Memory B cell (primary cell): ENCODE results near the gene IL1RAPL2.
"Not testable (repeated sequence)": the region's sequence is repeated elsewhere in the genome, so short reads cannot be mapped to it uniquely, and the experiment has no call there.

Source experiments
- ATAC-seq: fragments of 150-1000 bp; cut with Tn5 transposase; 2 replicates; pipeline ENCODE4 v1.10.0; 2021; ENCODE audit warnings: low read depth, mild to moderate bottlenecking, moderate library complexity
- DNase-seq, 2 donors: peaks; one replicate each; pipeline ENCODE4 v3.0.0; 2022; ENCODE audit warnings: low spot score in 2 of 2
- H3K27ac Mint-ChIP-seq: one replicate; pipeline ENCODE4 v1.8.0; 2022; ENCODE audit warnings: mild to moderate bottlenecking, moderate library complexity, mixed read lengths
- H3K27me3 Mint-ChIP-seq: one replicate; pipeline ENCODE4 v1.8.0; 2022; ENCODE audit warnings: mixed read lengths
- H3K36me3 Mint-ChIP-seq: one replicate; pipeline ENCODE4 v1.8.0; 2022; ENCODE audit warnings: mild to moderate bottlenecking, mixed read lengths
- H3K4me1 Mint-ChIP-seq: one replicate; pipeline ENCODE4 v1.8.0; 2022; ENCODE audit warnings: mixed read lengths
- H3K4me3 Mint-ChIP-seq: one replicate; pipeline ENCODE4 v1.8.0; 2022; ENCODE audit warnings: mild to moderate bottlenecking, moderate library complexity, mixed read lengths
- H3K9me3 Mint-ChIP-seq: one replicate; pipeline ENCODE4 v1.8.0; 2022; ENCODE audit warnings: mixed read lengths

Gene IL1RAPL2

GRCh38 chrX:104953251-104953650, 387.3 kb downstream of the IL1RAPL2 start:
- DNase-seq, result no peak
- Mint-ChIP-seq H3K9me3 (no peaks in the 10 kb centered on the region), H3K36me3 (no peaks in the 10 kb centered on the region), H3K4me3 (no peak overlapping the region), H3K27me3 (no peaks in the 10 kb centered on the region), H3K4me1 (no peaks in the 10 kb centered on the region), H3K27ac (no peak overlapping the region)
- ATAC-seq, result no peak

- Mint-ChIP-seq H3K4me1 (no peaks in the 10 kb centered on the region), H3K27ac (no peak overlapping the region), H3K4me3 (no peak overlapping the region)
Observed at GRCh38 chrX:104961926-104962325, 395.9 kb downstream of the IL1RAPL2 start.

GRCh38 chrX:104968241-104968640, 402.2 kb downstream of the IL1RAPL2 start:
- H3K4me1 Mint-ChIP-seq, result no peaks in the 10 kb centered on the region
- H3K36me3 Mint-ChIP-seq, result no peaks in the 10 kb centered on the region
- DNase-seq, result no peak
- no peak overlapping the region for H3K4me3 Mint-ChIP-seq
- no peak for ATAC-seq
- H3K9me3 Mint-ChIP-seq, result no peaks in the 10 kb centered on the region
- H3K27ac Mint-ChIP-seq, result no peak overlapping the region
- H3K27me3 Mint-ChIP-seq, result no peaks in the 10 kb centered on the region

More at GRCh38 chrX:104961926-104962325, 395.9 kb downstream of the IL1RAPL2 start:
- H3K9me3 Mint-ChIP-seq, result no peaks in the 10 kb centered on the region
- no peak for DNase-seq
- H3K27me3 Mint-ChIP-seq, result no peaks in the 10 kb centered on the region
- H3K36me3 Mint-ChIP-seq, result no peaks in the 10 kb centered on the region
- ATAC-seq, result no peak

GRCh38 chrX:104972737-104973136, 406.7 kb downstream of the IL1RAPL2 start:
- no peak overlapping the region for H3K27ac Mint-ChIP-seq
- no peak for ATAC-seq

DNA sequence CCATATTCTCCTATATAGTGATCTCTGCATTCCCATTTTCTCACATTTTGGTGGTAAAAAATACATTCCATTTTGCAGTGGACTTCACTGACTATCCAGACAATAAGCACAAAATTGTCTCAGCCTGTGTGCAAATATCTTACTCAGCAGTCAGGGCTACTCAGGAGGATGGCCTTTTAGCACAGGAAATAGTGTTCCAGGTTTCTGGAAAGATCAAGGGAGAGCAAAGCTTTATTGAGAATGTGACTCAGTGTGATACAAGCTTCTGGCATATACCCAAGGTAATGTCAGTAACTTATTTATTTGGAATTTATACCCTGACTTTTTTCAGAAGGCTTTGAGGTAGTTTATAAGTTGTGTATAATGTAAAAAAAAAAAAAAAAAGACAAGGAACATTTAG, 421.1 kb downstream of the IL1RAPL2 start:
- no peak for DNase-seq
- H3K9me3 Mint-ChIP-seq, result no peaks in the 10 kb centered on the region
- no peaks in the 10 kb centered on the region for H3K27me3 Mint-ChIP-seq
- H3K27ac Mint-ChIP-seq, result no peak overlapping the region
- no peaks in the 10 kb centered on the region for H3K36me3 Mint-ChIP-seq
- H3K4me3 Mint-ChIP-seq, result no peak overlapping the region
- ATAC-seq, result no peak
- H3K4me1 Mint-ChIP-seq, result no peaks in the 10 kb centered on the region

More at GRCh38 chrX:104972737-104973136, 406.7 kb downstream of the IL1RAPL2 start:
- Mint-ChIP-seq H3K4me3 (no peak overlapping the region), H3K36me3 (no peaks in the 10 kb centered on the region), H3K9me3 (no peaks in the 10 kb centered on the region), H3K4me1 (no peaks in the 10 kb centered on the region), H3K27me3 (no peaks in the 10 kb centered on the region)
- DNase-seq, result no peak

DNA sequence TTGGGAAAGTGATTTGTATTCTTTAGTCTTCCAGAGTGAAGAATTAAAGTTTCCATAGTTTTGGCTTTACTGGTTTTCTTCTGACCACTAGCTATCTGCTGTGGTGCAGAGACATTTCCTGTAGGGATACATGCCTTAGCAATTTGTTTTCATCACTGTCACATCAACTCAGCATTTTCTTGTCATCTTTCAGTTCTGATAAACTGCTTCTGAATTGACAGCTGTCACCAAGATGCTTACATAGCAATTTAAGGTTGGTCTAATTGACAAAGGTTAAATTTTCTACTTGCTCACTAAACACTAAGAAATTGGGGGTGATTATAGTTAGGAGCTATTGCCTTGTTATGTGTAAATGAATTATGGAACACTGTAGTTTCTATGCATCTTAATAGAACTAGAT, 422.0 kb downstream of the IL1RAPL2 start:
- no peak overlapping the region for H3K4me3 Mint-ChIP-seq
- DNase-seq (no peak), ATAC-seq (no peak)
- no peaks in the 10 kb centered on the region for H3K4me1 Mint-ChIP-seq
- no peaks in the 10 kb centered on the region for H3K27me3 Mint-ChIP-seq
- no peaks in the 10 kb centered on the region for H3K36me3 Mint-ChIP-seq
- no peak overlapping the region for H3K27ac Mint-ChIP-seq
- no peaks in the 10 kb centered on the region for H3K9me3 Mint-ChIP-seq

DNA sequence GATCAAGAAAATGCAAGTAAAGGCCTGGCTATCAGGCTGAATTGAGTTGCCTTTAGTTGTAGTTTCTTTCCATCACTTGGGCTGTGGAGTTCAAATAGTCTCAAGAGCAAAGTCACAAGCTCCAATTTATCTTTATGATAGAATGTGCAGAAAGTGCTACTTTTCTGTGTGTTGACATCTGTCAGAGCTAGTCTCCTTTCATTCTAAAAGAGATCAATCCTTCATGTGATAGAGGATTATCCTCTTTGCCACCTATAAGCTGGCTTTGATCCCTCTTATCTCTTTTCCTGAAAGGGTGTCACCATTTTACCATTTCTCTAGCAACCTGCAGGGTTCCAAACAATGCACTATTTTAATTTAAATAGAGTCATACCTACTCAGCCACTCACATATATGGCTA, 429.5 kb downstream of the IL1RAPL2 start:
- H3K4me3 Mint-ChIP-seq, result no peak overlapping the region
- H3K9me3 Mint-ChIP-seq, result peaks cover 6% of the 10 kb centered on the region

GRCh38 chrX:105006103-105006502, 440.1 kb downstream of the IL1RAPL2 start:
- ATAC-seq (no peak), DNase-seq (no peak)
- Mint-ChIP-seq H3K4me3 (no peak overlapping the region), H3K4me1 (no peaks in the 10 kb centered on the region), H3K27me3 (no peaks in the 10 kb centered on the region), H3K27ac (no peak overlapping the region), H3K9me3 (no peaks in the 10 kb centered on the region), H3K36me3 (no peaks in the 10 kb centered on the region)

More for the DNA sequence above, 429.5 kb downstream of the IL1RAPL2 start:
- no peaks in the 10 kb centered on the region for H3K4me1 Mint-ChIP-seq
- no peaks in the 10 kb centered on the region for H3K27me3 Mint-ChIP-seq
- ATAC-seq (no peak), DNase-seq (no peak)
- no peak overlapping the region for H3K27ac Mint-ChIP-seq
- H3K36me3 Mint-ChIP-seq, result no peaks in the 10 kb centered on the region

DNA sequence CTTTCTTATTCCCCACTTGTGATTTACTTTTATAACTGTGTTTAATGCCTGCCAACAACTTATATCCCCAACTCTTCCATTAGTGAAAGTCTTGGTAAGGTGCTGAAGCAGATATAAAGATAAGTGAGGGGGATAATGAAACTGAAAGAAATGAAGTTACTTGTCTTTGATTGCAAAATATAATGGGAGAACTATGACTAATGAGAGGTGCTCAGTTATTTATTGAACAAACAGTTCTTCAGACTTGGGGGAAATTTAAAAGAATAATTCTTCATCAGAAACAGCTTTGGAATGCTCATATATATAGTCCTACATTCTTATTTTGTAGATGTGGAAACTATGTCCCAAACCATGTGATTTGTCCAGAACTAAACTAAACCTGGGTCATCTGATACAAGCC, 441.0 kb downstream of the IL1RAPL2 start:
- H3K27me3 Mint-ChIP-seq, result no peaks in the 10 kb centered on the region
- DNase-seq (no peak), ATAC-seq (no peak)
- H3K9me3 Mint-ChIP-seq, result no peaks in the 10 kb centered on the region
- H3K4me3 Mint-ChIP-seq, result no peak overlapping the region
- no peaks in the 10 kb centered on the region for H3K36me3 Mint-ChIP-seq
- H3K4me1 Mint-ChIP-seq, result no peaks in the 10 kb centered on the region
- H3K27ac Mint-ChIP-seq, result no peak overlapping the region

DNA sequence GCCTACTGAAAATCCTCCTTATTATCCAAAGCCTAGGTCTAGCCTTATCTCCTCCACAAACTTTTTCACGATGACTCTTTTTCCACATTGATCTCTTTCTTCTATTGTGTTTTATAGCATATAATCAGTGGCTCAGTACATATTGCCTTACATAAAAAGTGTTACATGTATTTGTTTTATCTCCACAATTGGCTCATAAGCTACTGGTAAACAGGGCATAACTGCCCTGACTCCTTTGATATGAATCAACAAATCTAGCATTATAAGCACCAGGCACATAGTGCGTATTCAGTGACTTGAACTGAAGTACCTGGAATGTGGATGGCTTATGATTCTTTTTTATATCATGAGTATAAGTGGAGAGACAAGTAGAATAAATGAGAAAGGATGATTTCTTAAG, 447.7 kb downstream of the IL1RAPL2 start:
- Mint-ChIP-seq H3K36me3 (no peaks in the 10 kb centered on the region), H3K4me3 (no peak overlapping the region), H3K27ac (no peak overlapping the region), H3K4me1 (no peaks in the 10 kb centered on the region), H3K9me3 (peaks cover 1% of the 10 kb centered on the region), H3K27me3 (no peaks in the 10 kb centered on the region)
- no peak for DNase-seq
- ATAC-seq, result no peak

DNA sequence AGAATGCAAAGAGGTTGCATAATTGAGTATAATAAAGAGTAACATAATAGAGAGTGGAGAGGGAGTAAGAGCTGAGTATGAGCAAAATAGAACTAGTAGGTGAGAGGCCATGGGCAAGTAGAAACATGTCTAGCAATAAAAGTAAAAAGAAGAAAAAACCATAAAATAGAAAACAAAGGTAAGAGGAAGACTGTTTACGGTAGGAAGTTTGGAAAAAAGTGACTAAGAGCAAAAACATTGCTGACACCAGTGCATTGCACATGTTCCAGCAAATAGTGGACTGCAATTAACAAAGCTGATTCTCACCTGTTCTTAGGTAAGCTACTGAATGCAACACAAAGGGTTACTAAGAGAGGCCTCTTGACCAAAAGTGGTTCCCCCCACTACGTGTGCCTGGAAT, 451.6 kb downstream of the IL1RAPL2 start:
- Mint-ChIP-seq H3K36me3 (no peaks in the 10 kb centered on the region), H3K4me1 (no peaks in the 10 kb centered on the region), H3K27me3 (no peaks in the 10 kb centered on the region), H3K9me3 (peaks cover 1% of the 10 kb centered on the region), H3K27ac (no peak overlapping the region), H3K4me3 (no peak overlapping the region)
- DNase-seq (no peak), ATAC-seq (no peak)

DNA sequence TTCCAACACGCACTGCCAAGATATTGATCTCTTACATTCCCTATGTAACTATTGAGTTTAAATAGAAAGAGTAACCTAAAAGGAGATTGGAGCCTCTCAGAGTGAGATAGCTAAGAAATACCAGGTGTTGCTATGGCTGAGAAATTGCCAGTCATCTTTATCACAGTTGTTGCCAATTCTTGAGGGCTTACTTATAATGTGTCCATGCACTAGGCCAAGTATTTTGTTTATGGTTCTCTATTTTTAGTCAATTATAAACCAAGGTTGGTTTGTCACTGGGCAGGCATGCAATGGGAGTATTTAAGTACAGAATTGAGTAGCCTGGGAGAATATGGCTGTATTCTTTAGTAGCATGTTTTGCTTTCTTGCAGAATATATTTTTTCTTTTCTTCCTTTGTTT, 452.9 kb downstream of the IL1RAPL2 start:
- no peak for ATAC-seq
- Mint-ChIP-seq H3K36me3 (no peaks in the 10 kb centered on the region), H3K4me3 (no peak overlapping the region), H3K27ac (no peak overlapping the region), H3K9me3 (peaks cover 1% of the 10 kb centered on the region), H3K4me1 (no peaks in the 10 kb centered on the region), H3K27me3 (no peaks in the 10 kb centered on the region)
- DNase-seq, result no peak

DNA sequence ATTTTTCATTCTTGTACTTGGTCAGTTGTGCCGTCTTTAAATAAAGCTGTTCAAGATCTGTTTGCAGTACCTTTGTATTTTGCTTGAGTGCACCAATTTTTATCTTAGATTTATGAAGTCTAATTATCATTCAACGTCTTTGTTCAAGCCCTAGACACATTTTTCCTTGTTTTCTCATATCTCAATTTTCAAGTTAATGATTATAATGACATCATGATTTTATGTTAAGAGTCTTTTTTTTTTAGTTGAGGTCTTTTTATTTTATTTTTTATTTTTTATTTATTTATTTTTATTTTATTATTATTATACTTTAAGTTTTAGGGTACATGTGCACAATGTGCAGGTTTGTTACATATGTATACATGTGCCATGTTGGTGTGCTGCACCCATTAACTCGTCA, 463.0 kb downstream of the IL1RAPL2 start:
- not testable (repeated sequence) for ATAC-seq, H3K36me3 Mint-ChIP-seq, H3K27me3 Mint-ChIP-seq, H3K27ac Mint-ChIP-seq, DNase-seq, H3K4me3 Mint-ChIP-seq, H3K9me3 Mint-ChIP-seq, H3K4me1 Mint-ChIP-seq

DNA sequence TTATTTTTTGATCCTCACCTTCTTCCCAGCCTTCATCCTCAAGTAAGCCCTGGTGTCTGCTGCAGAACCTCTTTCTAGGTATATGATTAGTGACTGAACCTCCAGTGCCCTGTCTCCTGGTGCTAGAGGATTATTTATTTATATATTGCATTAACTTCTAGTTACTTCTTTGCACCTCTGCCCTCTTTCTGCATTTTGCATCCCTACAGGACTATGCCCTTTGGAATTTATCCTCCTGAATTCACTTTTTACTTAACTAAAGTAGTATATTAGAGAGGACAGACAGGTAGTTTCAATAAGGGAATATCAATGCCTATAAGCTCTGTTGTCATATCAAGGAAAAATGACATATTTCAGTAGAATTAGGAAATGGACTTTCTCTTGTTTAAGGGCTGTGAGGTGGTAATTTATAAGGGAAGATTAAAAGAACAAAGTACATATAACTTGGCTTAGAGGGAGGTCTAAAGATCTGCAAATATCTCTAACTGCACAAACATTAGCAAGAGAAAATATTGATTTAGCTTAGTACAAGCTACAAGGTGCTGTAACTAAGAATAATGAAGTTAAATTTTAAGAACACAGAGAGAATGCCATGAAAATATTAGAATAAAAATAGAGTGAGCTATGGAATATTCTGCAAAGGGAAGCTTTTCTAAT, 472.8 kb downstream of the IL1RAPL2 start:
- H3K4me1 Mint-ChIP-seq, result no peaks in the 10 kb centered on the region
- ATAC-seq (no peak), DNase-seq (no peak)
- no peak overlapping the region for H3K27ac Mint-ChIP-seq
- H3K36me3 Mint-ChIP-seq, result no peaks in the 10 kb centered on the region
- no peaks in the 10 kb centered on the region for H3K9me3 Mint-ChIP-seq
- no peak overlapping the region for H3K4me3 Mint-ChIP-seq
- no peaks in the 10 kb centered on the region for H3K27me3 Mint-ChIP-seq

GRCh38 chrX:105050921-105051320, 484.9 kb downstream of the IL1RAPL2 start:
- Mint-ChIP-seq H3K9me3 (no peaks in the 10 kb centered on the region), H3K4me1 (no peaks in the 10 kb centered on the region), H3K27ac (no peak overlapping the region), H3K27me3 (no peaks in the 10 kb centered on the region), H3K36me3 (no peaks in the 10 kb centered on the region), H3K4me3 (no peak overlapping the region)
- DNase-seq, result no peak
- ATAC-seq, result no peak
